Activated T-helper 17 cell treated with anti-CD3 and anti-CD28 coated beads, Interleukin-2, amount 50 U/mL, for 72 hours (primary cell): Measurements from ENCODE around the gene USP53. TPM values are rescaled to one million over a fixed set of nuclear protein-coding genes. Genes with fewer than 3 reads are reported as not detected.
"Not testable (repeated sequence)": the region's sequence is repeated elsewhere in the genome, so short reads cannot be mapped to it uniquely, and the experiment has no call there.

ENCODE experiments used
- ATAC-seq: fragments of 150-1000 bp; cut with Tn5 transposase; replicated peaks from 2 replicates; pipeline ENCODE4 v1.10.0; 2021; ENCODE audit warnings: mild to moderate bottlenecking, moderate library complexity
- H3K27ac Mint-ChIP-seq: one replicate; pipeline ENCODE4 v1.8.0; 2022; ENCODE audit warnings: mixed read lengths
- H3K27me3 Mint-ChIP-seq: one replicate; pipeline ENCODE4 v1.8.0; 2022; ENCODE audit warnings: mixed read lengths
- H3K36me3 Mint-ChIP-seq: one replicate; pipeline ENCODE4 v1.8.0; 2022; ENCODE audit warnings: low read depth, mild to moderate bottlenecking, mixed read lengths
- H3K4me1 Mint-ChIP-seq: one replicate; pipeline ENCODE4 v1.8.0; 2022; ENCODE audit warnings: mixed read lengths
- H3K4me3 Mint-ChIP-seq: one replicate; pipeline ENCODE4 v1.8.0; 2022; ENCODE audit warnings: mild to moderate bottlenecking, mixed read lengths
- H3K9me3 Mint-ChIP-seq: one replicate; pipeline ENCODE4 v1.8.0; 2022; ENCODE audit warnings: mixed read lengths
- total RNA-seq, 2 donors: library from RNA; stranded (reverse); gene quantifications; one replicate each; pipeline ENCODE4 v1.2.3, GENCODE V29; 2022

The USP53 gene
- total RNA-seq, 2 donors from 2014 or later, result 9.7 to 27.7 TPM

- H3K36me3 Mint-ChIP-seq, H3K4me1 Mint-ChIP-seq, H3K27ac Mint-ChIP-seq, ATAC-seq, H3K9me3 Mint-ChIP-seq, H3K4me3 Mint-ChIP-seq, H3K27me3 Mint-ChIP-seq: not testable (repeated sequence)
These were observed 127.4 kb downstream of the USP53 start for GRCh38 chr4:119339895-119340294.

GRCh38 chr4:119343293-119343692 is 130.8 kb downstream of the USP53 start:
- not testable (repeated sequence) for H3K27ac Mint-ChIP-seq, H3K36me3 Mint-ChIP-seq, H3K9me3 Mint-ChIP-seq, H3K27me3 Mint-ChIP-seq, ATAC-seq, H3K4me3 Mint-ChIP-seq, H3K4me1 Mint-ChIP-seq

Other genes with a start within 250 kb of the USP53 start
- not detected for gene MYOZ2, start 76.9 kb upstream of the USP53 start, total RNA-seq
- gene FABP2, start 109.4 kb downstream of the USP53 start, total RNA-seq, result not detected